ENCODE results near the gene SYT1.
"Not testable (repeated sequence)": the region's sequence is repeated elsewhere in the genome, so short reads cannot be mapped to it uniquely, and the experiment has no call there.

Gene SYT1

DNA sequence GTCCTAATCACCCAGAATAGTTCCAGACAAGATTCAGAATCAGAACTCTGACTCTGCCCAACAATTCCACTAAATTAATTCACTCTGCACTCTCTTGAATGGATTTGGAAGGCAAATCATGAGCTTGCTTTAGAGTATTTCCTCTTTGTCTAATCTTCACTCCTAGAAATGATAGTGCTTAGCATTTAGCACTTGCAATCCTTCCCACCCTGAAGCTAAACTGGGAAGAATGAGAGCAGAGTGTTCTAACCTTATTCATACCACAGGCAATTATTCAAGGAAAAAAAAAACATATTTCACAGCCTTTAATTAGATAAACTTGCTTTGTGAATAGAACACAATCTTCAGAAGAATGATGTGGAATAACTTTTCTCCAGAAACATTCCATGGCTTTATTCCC, 561.5 kb downstream of the SYT1 start:
- no peak for DNase-seq
- H3K27me3 Mint-ChIP-seq, result no peaks in the 10 kb centered on the region
- no peak overlapping the region for H3K27ac Mint-ChIP-seq
- no peaks in the 10 kb centered on the region for H3K9me3 Mint-ChIP-seq
- no peaks in the 10 kb centered on the region for H3K4me1 Mint-ChIP-seq (ENCODE audit: low read depth)
- no peak overlapping the region for H3K4me3 Mint-ChIP-seq
- H3K36me3 Mint-ChIP-seq (ENCODE audit: low read depth), result no peaks in the 10 kb centered on the region

GRCh38 chr12:79426744-79427143, 562.2 kb downstream of the SYT1 start:
- not testable (repeated sequence) for H3K4me1 Mint-ChIP-seq (ENCODE audit: low read depth); H3K27me3 Mint-ChIP-seq; H3K27ac Mint-ChIP-seq; H3K36me3 Mint-ChIP-seq (ENCODE audit: low read depth); H3K4me3 Mint-ChIP-seq; H3K9me3 Mint-ChIP-seq; DNase-seq

GRCh38 chr12:79433465-79434072, 569.0 kb downstream of the SYT1 start:
- Mint-ChIP-seq H3K9me3 (peaks cover 2% of the 10 kb centered on the region), H3K4me1 (ENCODE audit: low read depth) (no peaks in the 10 kb centered on the region), H3K36me3 (ENCODE audit: low read depth) (no peaks in the 10 kb centered on the region), H3K27me3 (no peaks in the 10 kb centered on the region), H3K4me3 (no peak overlapping the region), H3K27ac (no peak overlapping the region)
- DNase-seq, result no peak

GRCh38 chr12:79434561-79434960, 570.0 kb downstream of the SYT1 start:
- peaks cover 2% of the 10 kb centered on the region for H3K9me3 Mint-ChIP-seq
- no peak for DNase-seq
- no peaks in the 10 kb centered on the region for H3K4me1 Mint-ChIP-seq (ENCODE audit: low read depth)
- no peaks in the 10 kb centered on the region for H3K36me3 Mint-ChIP-seq (ENCODE audit: low read depth)
- no peak overlapping the region for H3K27ac Mint-ChIP-seq
- no peaks in the 10 kb centered on the region for H3K27me3 Mint-ChIP-seq
- no peak overlapping the region for H3K4me3 Mint-ChIP-seq

DNA sequence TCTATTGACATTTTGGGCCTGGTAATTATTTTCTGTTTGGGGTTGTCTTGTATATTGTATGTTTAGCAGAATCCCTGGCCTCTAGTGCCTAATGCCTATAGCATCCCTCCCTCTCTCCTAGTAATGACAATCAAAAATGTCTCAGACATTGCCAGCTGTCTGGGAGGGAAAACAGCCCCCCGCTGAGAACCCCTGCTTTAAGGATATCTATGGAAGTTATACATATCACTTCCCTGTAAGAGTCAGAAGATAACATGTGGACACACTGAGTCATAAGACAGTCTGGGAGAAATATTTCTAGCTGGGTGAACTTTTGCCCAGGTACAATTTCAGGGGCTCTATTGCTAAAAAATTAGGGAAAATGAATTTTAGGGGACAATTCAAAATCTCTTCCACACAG, 571.2 kb downstream of the SYT1 start:
- no peaks in the 10 kb centered on the region for H3K4me1 Mint-ChIP-seq (ENCODE audit: low read depth)
- H3K27ac Mint-ChIP-seq, result no peak overlapping the region
- H3K9me3 Mint-ChIP-seq, result peaks cover 2% of the 10 kb centered on the region
- no peaks in the 10 kb centered on the region for H3K36me3 Mint-ChIP-seq (ENCODE audit: low read depth)
- DNase-seq, result no peak
- H3K4me3 Mint-ChIP-seq, result no peak overlapping the region
- H3K27me3 Mint-ChIP-seq, result no peaks in the 10 kb centered on the region

DNA sequence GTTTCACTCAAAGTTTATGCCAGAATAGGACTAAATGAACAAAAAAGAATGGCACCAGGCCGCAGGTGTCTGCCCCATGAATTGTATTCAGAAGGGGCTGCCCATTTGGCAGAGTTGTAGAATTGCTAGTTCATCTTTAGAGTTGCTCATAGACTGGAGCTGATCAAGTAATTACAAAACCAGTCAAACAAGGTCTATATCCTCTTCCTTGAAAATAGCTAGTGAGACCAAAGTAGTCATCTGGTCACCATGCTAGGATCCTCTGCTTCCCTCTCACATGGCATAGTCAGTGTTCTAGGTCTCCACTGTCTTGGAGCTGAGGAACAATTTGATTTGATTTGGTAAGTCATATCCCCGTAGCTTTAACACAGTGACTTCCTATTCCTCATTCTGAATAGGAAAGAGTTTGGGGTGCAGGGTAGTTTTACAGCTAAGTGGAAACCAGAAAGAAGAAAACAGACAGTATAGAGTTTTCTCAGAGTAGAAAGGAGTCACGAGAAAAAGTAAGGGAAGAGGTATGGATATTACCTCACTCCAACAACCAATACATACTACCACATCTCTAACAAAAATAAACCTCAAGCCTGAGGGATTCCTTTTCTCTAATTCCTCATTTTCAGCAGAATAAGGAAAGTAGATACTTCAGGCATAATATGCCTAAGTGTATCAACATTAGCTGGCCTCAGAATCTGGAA, 574.1 kb downstream of the SYT1 start:
- no peaks in the 10 kb centered on the region for H3K36me3 Mint-ChIP-seq (ENCODE audit: low read depth)
- no peak overlapping the region for H3K27ac Mint-ChIP-seq
- no peak for DNase-seq
- peaks cover 2% of the 10 kb centered on the region for H3K9me3 Mint-ChIP-seq
- no peaks in the 10 kb centered on the region for H3K27me3 Mint-ChIP-seq
- H3K4me1 Mint-ChIP-seq (ENCODE audit: low read depth), result no peaks in the 10 kb centered on the region
- H3K4me3 Mint-ChIP-seq, result no peak overlapping the region

DNA sequence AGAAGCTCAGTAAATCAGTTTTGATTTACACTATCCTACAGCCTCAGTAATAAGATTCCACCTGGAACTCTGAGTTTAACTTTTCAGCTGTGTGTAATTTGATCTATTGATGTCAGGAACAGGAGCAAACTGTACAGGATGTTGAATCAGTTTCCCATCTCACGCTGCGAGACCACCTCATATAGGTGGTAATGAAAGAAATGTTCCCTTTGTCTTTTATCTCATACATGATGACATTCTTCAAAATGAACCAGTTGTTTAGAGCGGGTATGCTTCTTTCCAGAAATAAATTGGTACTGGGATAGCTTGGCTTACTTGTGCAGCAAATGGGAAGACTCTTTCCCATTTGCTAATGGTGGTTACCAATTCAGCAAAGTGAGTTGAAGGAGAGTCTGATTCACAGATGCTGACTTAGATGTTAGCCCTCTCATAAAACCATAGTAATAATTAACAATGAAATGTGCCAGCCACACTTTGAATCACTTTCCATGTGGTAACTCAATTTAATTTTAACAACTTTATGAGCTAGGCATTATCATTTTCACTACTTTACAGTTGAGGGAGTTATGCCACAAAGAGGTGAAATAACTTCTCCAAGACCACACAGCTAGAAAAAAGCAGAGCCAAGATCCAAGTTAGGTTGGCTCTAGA, 574.7 kb downstream of the SYT1 start:
- Mint-ChIP-seq H3K27me3 (no peaks in the 10 kb centered on the region), H3K27ac (no peak overlapping the region), H3K36me3 (ENCODE audit: low read depth) (no peaks in the 10 kb centered on the region), H3K9me3 (peaks cover 2% of the 10 kb centered on the region), H3K4me3 (no peak overlapping the region), H3K4me1 (ENCODE audit: low read depth) (no peaks in the 10 kb centered on the region)
- DNase-seq, result no peak

- peaks cover under 1% of the 10 kb centered on the region for H3K9me3 Mint-ChIP-seq
- no peaks in the 10 kb centered on the region for H3K4me1 Mint-ChIP-seq (ENCODE audit: low read depth)
- no peak overlapping the region for H3K27ac Mint-ChIP-seq
- no peak overlapping the region for H3K4me3 Mint-ChIP-seq
- H3K36me3 Mint-ChIP-seq (ENCODE audit: low read depth), result no peaks in the 10 kb centered on the region
- H3K27me3 Mint-ChIP-seq, result no peaks in the 10 kb centered on the region
- no peak for DNase-seq
Observed at GRCh38 chr12:79441534-79441933, 577.0 kb downstream of the SYT1 start.

- Mint-ChIP-seq H3K9me3 (no peaks in the 10 kb centered on the region), H3K27me3 (no peaks in the 10 kb centered on the region), H3K4me1 (ENCODE audit: low read depth) (no peaks in the 10 kb centered on the region), H3K36me3 (ENCODE audit: low read depth) (no peaks in the 10 kb centered on the region), H3K4me3 (no peak overlapping the region), H3K27ac (no peak overlapping the region)
- DNase-seq, result no peak
Observed at GRCh38 chr12:79442396-79442795, 577.8 kb downstream of the SYT1 start.

- Mint-ChIP-seq H3K4me3 (no peak overlapping the region), H3K9me3 (no peaks in the 10 kb centered on the region), H3K36me3 (ENCODE audit: low read depth) (no peaks in the 10 kb centered on the region), H3K27ac (no peak overlapping the region), H3K27me3 (no peaks in the 10 kb centered on the region), H3K4me1 (ENCODE audit: low read depth) (no peaks in the 10 kb centered on the region)
- DNase-seq, result no peak
Observed at GRCh38 chr12:79444089-79444488, 579.5 kb downstream of the SYT1 start.

DNA sequence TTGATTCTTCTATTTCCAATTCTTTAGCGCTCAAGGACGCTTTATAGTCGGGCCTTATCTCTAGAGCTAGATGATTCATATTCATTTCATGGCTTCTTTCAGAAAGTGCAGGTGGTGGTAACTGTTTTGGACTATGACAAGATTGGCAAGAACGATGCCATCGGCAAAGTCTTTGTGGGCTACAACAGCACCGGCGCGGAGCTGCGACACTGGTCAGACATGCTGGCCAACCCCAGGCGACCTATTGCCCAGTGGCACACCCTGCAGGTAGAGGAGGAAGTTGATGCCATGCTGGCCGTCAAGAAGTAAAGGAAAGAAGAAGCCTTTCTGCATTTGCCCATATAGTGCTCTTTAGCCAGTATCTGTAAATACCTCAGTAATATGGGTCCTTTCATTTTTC, 584.2 kb downstream of the SYT1 start:
- Mint-ChIP-seq H3K27me3 (no peaks in the 10 kb centered on the region), H3K36me3 (ENCODE audit: low read depth) (no peaks in the 10 kb centered on the region), H3K27ac (no peak overlapping the region), H3K4me3 (no peak overlapping the region), H3K9me3 (no peaks in the 10 kb centered on the region), H3K4me1 (ENCODE audit: low read depth) (no peaks in the 10 kb centered on the region)
- DNase-seq, result no peak

DNA sequence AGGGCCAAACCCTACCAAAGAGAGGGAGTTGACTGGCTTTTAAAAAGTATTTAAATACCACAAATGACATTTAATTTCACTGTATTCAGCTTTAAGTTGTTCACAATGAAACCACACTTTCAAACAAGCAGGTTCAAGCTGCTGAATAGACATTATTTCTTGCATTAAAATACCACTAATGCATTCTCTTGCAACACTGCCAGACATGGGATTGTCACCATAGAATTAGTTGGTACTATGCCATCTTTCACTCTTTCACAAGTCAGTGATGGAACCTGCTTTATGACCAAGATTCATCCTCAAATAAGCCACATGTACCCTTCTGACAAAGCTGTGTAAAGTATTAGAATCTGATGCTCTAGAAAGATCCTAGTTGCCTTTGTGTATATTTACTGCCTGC, 586.8 kb downstream of the SYT1 start:
- no peaks in the 10 kb centered on the region for H3K4me1 Mint-ChIP-seq (ENCODE audit: low read depth)
- no peak overlapping the region for H3K4me3 Mint-ChIP-seq
- no peaks in the 10 kb centered on the region for H3K27me3 Mint-ChIP-seq
- no peak for DNase-seq
- H3K27ac Mint-ChIP-seq, result no peak overlapping the region
- H3K36me3 Mint-ChIP-seq (ENCODE audit: low read depth), result no peaks in the 10 kb centered on the region
- no peaks in the 10 kb centered on the region for H3K9me3 Mint-ChIP-seq

DNA sequence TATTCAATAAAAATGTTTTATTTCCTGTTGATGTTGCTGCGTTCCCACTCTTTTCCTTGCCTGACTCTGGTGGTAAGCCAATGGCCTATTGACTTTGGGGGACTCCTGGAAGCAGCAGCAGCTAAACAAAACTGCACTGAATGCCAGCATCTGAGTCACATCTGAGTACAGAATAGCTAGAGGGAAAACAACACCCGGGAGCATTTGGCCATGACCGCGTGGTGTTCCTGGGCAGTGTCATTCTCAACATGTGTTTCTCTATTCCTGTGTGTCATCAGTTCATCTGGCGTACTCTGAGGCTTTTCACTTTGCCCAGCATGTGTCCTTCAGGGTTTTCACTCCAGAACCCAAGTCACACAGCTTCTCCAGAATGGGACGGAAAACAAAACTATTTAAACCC, 587.4 kb downstream of the SYT1 start:
- no peak for DNase-seq
- H3K36me3 Mint-ChIP-seq (ENCODE audit: low read depth), result no peaks in the 10 kb centered on the region
- no peak overlapping the region for H3K4me3 Mint-ChIP-seq
- H3K27me3 Mint-ChIP-seq, result no peaks in the 10 kb centered on the region
- no peaks in the 10 kb centered on the region for H3K4me1 Mint-ChIP-seq (ENCODE audit: low read depth)
- no peak overlapping the region for H3K27ac Mint-ChIP-seq
- no peaks in the 10 kb centered on the region for H3K9me3 Mint-ChIP-seq

- Mint-ChIP-seq H3K36me3 (ENCODE audit: low read depth) (no peaks in the 10 kb centered on the region), H3K27me3 (no peaks in the 10 kb centered on the region), H3K9me3 (no peaks in the 10 kb centered on the region), H3K4me1 (ENCODE audit: low read depth) (no peaks in the 10 kb centered on the region), H3K27ac (no peak overlapping the region), H3K4me3 (no peak overlapping the region)
- no peak for DNase-seq
Observed at GRCh38 chr12:79452906-79453305, 588.3 kb downstream of the SYT1 start.

- no peaks in the 10 kb centered on the region for H3K9me3 Mint-ChIP-seq
- H3K27me3 Mint-ChIP-seq, result no peaks in the 10 kb centered on the region
- DNase-seq, result no peak
- H3K27ac Mint-ChIP-seq, result no peak overlapping the region
- no peaks in the 10 kb centered on the region for H3K4me1 Mint-ChIP-seq (ENCODE audit: low read depth)
- no peak overlapping the region for H3K4me3 Mint-ChIP-seq
- H3K36me3 Mint-ChIP-seq (ENCODE audit: low read depth), result no peaks in the 10 kb centered on the region
Observed at GRCh38 chr12:79453820-79454219, 589.2 kb downstream of the SYT1 start.
